Upper lobe of right lung (tissue), 1 donor: Measurements from ENCODE around the gene MYBBP1A. TPM values are rescaled to one million over a fixed set of nuclear protein-coding genes. Genes with fewer than 3 reads are reported as not detected.

Source experiments
- ATAC-seq: fragments of 200-7000 bp; cut with Tn5 transposase; one replicate; pipeline ENCODE4 v1.9.1; 2020; ENCODE audit warnings: mild to moderate bottlenecking, moderate library complexity
- DNase-seq: peaks from one replicate; pipeline ENCODE4 v3.0.0-alpha.2; 2020
- H3K27ac ChIP-seq: fragments of 200-600 bp; one replicate; pipeline ENCODE4 v1.8.0; 2022
- H3K27me3 ChIP-seq: fragments of 200-600 bp; one replicate; pipeline ENCODE4 v1.8.0; 2022; ENCODE audit warnings: mild to moderate bottlenecking
- H3K36me3 ChIP-seq: fragments of 200-600 bp; one replicate; pipeline ENCODE4 v1.8.0; 2022
- H3K4me1 ChIP-seq: fragments of 200-600 bp; one replicate; pipeline ENCODE4 v1.8.0; 2022
- H3K4me3 ChIP-seq: fragments of 200-600 bp; one replicate; pipeline ENCODE4 v1.8.0; 2022; ENCODE audit warnings: mild to moderate bottlenecking
- H3K9me3 ChIP-seq: fragments of 200-600 bp; one replicate; pipeline ENCODE4 v1.8.0; 2022
- CTCF ChIP-seq: fragments of 200-600 bp; IDR thresholded peaks from one replicate; pipeline ENCODE4 v1.8.0; 2022; ENCODE audit warnings: antibody characterized with exemption
- intact Hi-C: fragments of 100-400 bp; cut with DNase I; formaldehyde crosslinking; loops from one replicate; pipeline ENCODE4 v1.11.0; 2022
- total RNA-seq: library from RNA; stranded (reverse); fragmentation: NEBNext Ultra II Directional; extraction: Animal tissue kit (Norgen Biotek cat#: 25700); gene quantifications from one replicate; pipeline ENCODE4 v1.2.1, GENCODE V29; 2021
- donor health status: DM: no; HTN: yes; CAD: no; lungs with severe emphysema.

Gene MYBBP1A
- total RNA-seq, 1 donor from 2014 or later, result 46.7 TPM

GRCh38 chr17:4529533-4530152, 25.5 kb downstream of the MYBBP1A start:
- Histone ChIP-seq H3K4me3 (no peak overlapping the region), H3K36me3 (no peaks in the 10 kb centered on the region), H3K4me1 (peaks cover 19% of the 10 kb centered on the region), H3K27me3 (no peaks in the 10 kb centered on the region), H3K27ac (peak overlapping the region; percentile 68), H3K9me3 (no peaks in the 10 kb centered on the region)
- TF ChIP-seq CTCF, result no peak
- no peak for ATAC-seq
- intact Hi-C loops, result no loop called here
- no peak for DNase-seq

- TF ChIP-seq CTCF, result no peak
- no peaks in the 10 kb centered on the region for H3K27me3 ChIP-seq
- peak overlapping the region; percentile 24 for H3K27ac ChIP-seq
- ATAC-seq (no peak), DNase-seq (no peak)
- H3K4me3 ChIP-seq, result no peak overlapping the region
- no peaks in the 10 kb centered on the region for H3K36me3 ChIP-seq
- H3K4me1 ChIP-seq, result peaks cover 24% of the 10 kb centered on the region
- intact Hi-C loops, result no loop called here
- H3K9me3 ChIP-seq, result no peaks in the 10 kb centered on the region
Observed at GRCh38 chr17:4527566-4528125, 27.5 kb downstream of the MYBBP1A start.

- Histone ChIP-seq H3K4me1 (peaks cover 21% of the 10 kb centered on the region), H3K9me3 (no peaks in the 10 kb centered on the region), H3K27me3 (no peaks in the 10 kb centered on the region), H3K36me3 (no peaks in the 10 kb centered on the region), H3K4me3 (no peak overlapping the region), H3K27ac (no peak overlapping the region)
- TF ChIP-seq CTCF, result no peak
- no peak for DNase-seq
- intact Hi-C loops, result no loop called here
- ATAC-seq, result no peak
Observed at GRCh38 chr17:4527134-4527533, 28.1 kb downstream of the MYBBP1A start.

- peaks cover 21% of the 10 kb centered on the region for H3K4me1 ChIP-seq
- ATAC-seq, result no peak
- H3K4me3 ChIP-seq, result no peak overlapping the region
- intact Hi-C loops, result no loop called here
- no peaks in the 10 kb centered on the region for H3K9me3 ChIP-seq
- no peak for TF ChIP-seq CTCF
- no peak for DNase-seq
- no peaks in the 10 kb centered on the region for H3K27me3 ChIP-seq
- no peaks in the 10 kb centered on the region for H3K36me3 ChIP-seq
- H3K27ac ChIP-seq, result no peak overlapping the region
Observed at GRCh38 chr17:4525691-4526397, 29.3 kb downstream of the MYBBP1A start.

GRCh38 chr17:4523946-4524345, 31.2 kb downstream of the MYBBP1A start:
- no peak overlapping the region for H3K27ac ChIP-seq
- DNase-seq, result no peak
- intact Hi-C loops, result no loop called here
- H3K9me3 ChIP-seq, result no peaks in the 10 kb centered on the region
- ATAC-seq, result no peak
- H3K4me3 ChIP-seq, result no peak overlapping the region
- H3K36me3 ChIP-seq, result no peaks in the 10 kb centered on the region
- no peak for TF ChIP-seq CTCF
- H3K27me3 ChIP-seq, result no peaks in the 10 kb centered on the region
- peaks cover 35% of the 10 kb centered on the region for H3K4me1 ChIP-seq
